Globus pallidus (tissue), 1 donor: ENCODE results near the gene PAQR4.
"Not testable (repeated sequence)": the region's sequence is repeated elsewhere in the genome, so short reads cannot be mapped to it uniquely, and the experiment has no call there.

ENCODE experiments used
- DNase-seq: peaks from one replicate; pipeline ENCODE4 v3.0.0-alpha.2; 2015; ENCODE audit warnings: low spot score

The PAQR4 gene

DNA sequence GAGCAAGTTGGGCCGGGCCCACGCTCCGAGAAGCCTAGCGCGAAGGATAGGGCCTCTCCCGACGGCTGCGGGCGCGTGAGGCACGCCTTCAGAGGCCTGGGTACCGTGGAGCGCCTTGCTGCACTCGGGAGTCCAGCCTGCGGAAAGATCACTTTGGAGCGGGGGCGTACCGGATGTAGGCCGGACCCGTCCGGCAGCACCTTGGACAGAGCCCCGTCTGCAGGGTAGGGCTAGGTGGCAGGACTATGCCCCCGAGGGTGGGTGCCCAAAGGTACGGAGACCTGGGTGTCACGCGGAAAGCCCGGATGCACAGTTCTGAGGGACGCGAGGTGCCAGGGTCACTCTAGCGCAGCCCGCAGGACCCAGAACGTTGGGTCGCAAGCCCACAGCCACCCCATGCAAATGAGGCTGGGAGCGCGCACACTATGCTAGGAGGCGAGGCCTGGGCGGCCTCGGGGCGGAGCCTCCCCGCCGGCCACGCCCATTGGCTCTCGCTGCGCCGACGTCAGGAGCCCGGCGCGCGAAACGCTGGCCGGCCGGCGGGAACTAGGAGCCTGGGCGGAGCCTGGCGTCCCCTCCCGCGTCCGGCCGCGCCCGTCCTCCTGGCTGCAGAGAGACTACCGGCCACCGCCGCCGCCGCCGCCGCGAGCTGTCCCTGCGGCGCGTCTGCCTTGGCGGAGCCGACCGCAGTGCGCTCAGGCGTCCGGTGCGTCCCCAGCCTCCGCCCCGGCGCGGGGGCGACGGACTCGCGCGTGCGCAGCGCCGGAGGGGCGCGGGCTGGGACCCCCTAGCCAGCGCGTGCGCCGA, at the start of gene PAQR4:
Gene PAQR4, plus strand, starts transcription at position 611 of the 807 bp plus-strand sequence. CDS start 327 bp downstream, outside the sequence.
- DNase-seq: peak; percentile 91

DNA sequence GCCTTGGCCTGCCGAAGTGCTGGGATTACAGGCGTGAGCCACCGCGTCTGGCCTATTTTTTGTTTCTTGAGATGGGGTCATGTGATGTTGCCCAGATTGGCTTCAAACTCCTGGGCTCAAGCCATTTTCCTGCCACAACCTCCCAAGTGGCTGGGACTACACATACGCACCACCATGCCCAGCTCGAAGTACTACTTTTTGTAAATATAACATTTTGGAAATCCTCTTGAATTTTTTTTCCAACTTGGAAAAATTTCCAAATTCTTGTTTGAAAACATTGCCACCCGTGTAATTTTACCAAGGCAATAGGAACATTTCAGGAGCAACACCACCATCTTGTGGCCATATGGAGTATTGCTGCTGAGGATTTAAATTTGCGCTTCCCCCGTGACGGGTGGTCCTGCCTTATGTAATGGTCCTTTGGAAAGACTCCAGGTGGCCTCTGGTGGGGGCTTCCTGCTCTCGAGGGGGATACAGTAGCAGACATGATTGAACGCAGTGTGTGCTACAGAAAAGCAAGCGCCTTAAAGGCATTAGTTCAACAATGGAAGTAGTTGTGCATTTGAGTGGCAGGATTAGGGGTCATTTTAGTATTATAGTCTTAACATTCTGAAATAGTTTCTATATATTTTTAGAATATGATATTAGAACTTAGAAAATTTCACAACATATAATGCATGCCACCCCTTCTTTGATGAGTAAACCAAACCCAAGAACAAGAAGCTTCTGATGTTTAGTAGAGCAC, 49.5 kb upstream of the PAQR4 start:
- DNase-seq: peak; percentile 73

DNA sequence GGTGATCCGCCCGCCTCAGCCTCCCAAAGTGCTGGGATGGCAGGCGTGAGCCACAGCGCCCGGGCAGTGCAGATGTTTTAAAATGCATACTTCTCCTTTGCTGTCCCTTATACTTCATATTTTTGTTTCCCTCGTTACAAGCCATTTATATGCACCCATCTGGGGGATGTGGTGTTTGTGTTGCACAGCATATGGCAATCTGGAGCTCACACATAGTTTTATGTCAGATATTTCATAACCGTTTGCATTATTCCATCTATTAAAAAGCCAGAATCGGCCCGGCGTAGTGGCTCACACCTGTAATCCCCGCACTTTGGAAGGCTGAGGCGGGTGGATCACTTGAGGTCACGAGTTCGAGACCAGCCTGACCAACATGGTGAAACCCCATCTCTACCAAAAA, 45.7 kb upstream of the PAQR4 start:
- no peak for DNase-seq

DNA sequence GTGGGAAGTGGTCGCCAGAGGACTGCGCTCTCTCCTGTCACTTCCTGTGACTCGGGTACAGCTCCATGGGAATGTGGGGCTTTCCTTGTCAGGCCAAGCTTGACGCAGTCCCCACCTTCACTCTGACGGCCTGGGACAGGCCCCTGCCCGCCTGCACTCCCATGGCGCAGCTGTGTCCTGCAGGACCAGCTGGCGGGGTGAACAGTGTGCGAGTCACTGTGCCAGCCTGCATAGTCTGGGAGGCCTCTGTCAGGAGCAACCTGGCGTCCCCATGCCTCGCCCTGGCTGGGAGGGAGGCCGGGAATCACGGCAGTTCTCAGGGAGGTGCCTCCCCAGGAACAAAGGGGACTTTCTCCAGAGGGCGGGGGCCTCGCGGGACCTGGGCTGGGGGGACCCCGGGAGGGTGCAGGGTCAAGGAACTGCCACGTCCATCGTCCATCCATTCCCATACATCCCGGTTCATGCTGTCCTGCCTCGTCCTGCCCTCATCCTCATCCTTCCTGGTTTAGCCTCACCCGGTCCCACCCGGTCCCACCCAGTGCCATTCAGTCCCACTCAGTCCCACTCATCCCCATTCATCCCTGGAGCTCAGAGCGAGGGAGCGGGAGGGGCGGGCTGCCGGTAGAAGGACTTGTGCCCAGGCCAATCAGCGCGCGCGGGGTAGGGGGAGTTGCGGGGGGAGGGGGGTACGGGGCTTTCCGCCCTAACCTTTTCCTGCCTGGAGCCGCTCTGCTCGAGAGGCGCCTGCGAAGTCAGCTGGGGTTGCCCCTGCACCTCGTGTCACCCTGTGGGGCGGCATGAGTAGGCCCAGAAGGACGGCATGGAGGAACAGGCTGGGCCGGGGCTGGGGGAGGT, 44.0 kb upstream of the PAQR4 start:
- no peak for DNase-seq

DNA sequence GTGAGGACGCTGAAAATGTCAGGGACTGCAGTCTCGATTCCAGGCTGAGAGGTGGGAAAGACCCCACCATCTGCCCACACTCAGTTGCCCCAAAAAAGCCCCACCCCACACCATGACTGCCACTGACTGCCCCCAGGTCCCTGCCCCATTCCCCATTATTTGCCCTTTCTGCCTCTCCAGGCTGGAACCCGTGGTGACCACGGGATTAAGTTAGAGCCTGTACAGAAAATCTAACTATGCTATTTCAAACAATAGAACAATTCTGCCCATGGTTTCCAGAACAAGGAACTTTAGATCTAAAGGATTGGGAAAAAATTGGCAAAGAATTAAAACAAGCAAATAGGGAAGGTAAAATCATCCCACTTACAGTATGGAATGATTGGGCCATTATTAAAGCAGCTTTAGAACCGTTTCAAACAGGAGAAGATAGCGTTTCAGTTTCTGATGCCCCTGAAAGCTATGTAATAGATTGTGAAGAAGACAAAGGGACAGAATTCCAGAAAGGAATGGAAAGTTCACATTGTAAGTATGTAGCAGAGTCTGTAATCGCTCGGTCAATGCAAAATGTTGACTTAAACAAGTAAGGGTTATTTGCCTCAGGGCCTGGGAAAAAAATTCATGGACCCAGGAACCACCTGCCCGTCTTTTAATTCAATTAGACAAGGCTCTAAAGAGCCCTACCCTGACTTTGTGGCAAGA, 43.0 kb upstream of the PAQR4 start:
- DNase-seq: no peak

DNA sequence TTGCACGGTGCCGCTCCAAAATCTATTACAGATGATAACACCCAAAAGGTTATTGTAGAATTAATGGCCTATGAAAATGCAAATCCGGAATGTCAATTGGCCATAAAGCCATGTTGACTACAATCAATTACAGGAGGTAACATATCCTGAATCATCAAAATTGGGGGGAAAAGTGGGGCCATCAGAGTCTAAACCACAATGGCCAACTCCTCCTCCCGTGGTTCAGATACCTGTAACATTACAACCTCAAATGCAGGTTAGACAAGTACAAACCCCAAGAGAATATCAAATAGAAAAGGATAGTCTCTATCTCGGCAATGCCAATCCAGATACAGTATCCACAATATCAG, 42.5 kb upstream of the PAQR4 start:
- DNase-seq: no peak

DNA sequence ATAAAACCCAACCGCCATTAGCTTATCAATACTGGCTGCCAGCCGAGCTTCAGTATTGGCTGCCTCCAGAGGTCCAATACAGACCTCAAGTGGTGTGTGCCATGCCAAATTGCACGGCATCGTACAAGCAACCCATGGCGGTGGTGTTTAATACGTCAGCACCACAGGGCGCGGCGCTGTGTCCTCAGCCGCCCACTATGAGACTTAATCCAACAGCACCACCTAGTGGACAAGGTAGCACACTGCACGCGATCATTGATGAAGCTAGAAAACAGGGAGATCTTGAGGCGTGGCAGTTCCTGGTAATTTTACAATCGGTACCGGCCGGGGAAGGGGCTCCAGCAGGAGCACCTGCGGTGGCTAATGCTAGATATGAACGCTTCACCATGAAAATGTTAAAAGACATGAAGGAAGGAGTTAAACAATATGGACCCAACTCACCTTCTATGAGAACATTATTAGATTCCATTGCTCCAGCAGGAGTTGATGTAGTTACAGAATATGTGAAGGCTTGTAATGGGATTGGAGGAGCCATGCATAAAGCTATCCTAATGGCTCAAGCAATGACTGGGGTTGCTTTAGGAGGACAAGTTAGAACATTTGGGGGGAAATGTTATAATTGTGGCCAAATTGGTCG, 42.0 kb upstream of the PAQR4 start:
- peak; percentile 83 for DNase-seq

DNA sequence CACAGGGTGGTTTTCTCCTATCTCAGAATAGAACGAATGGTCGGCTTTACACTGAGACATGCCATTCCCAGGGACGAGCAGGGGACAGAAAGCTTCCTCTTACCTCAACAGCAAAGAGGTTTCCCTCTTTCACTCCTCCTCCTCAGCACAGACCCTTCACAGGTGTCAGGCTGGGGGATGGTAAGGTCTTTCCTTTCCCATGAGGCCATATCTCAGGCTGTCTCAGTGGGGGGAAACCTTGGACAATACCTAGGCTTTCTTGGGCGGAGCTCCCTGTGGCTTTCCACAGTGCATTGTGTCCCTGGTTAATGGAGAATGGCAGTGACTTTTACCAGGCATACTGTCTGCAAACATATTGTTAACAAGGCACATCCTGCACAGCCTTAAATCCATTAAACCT, 41.0 kb upstream of the PAQR4 start:
- not testable (repeated sequence) for DNase-seq

DNA sequence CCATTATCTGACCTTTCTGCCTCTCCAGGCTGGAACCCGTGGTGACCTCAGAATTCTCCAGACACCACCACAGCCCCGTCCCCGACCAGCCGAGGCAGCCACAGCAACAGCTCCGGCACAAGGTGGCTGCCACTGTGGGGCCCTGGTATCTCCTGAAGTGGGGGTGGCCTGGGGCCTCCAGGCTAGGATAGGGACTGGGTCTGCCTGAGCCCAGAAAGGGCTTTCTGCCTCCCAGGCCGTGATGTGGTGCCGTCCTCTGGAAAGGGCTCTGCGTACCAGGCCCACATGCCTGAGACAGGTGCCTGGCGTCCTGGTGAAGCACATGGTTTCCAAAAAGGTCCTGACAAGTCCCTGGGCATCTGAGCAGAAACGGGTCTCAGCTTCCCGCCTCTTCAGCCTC, 40.4 kb upstream of the PAQR4 start:
- DNase-seq: no peak

DNA sequence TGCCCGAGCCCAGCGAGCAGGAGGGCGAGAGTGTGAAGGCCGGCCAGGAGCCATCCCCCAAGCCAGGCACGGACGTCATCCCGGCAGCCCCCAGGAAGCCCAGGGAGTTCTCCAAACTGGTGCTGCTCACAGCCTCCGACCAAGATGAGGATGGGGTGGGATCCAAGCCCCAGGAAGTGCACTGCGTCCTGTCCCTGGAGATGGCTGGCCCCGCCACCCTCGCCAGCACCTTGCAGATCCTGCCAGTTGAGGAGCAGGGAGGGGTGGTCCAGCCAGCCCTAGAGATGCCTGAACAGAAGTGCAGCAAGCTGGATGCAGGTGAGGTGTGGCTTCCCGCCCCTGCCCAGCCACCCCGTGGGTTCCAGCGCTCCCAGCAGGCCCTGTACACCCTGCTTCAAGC, 39.5 kb upstream of the PAQR4 start:
- DNase-seq: no peak

DNA sequence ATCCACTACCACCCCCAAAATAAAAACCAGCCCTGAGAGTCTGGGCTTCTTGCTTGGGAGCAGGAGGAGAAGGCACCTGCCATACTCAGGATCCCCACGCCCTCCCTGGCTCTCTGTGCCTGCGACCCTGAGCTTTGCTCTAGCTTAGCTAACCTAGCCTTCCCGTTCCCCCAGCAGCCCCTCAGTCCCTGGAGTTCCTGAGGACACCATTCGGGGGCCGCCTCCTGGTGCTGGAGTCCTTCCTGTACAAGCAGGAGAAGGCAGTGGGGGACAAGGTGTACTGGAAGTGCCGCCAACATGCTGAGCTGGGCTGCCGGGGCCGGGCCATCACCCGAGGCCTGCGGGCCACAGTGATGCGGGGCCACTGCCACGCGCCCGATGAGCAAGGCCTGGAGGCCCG, 38.9 kb upstream of the PAQR4 start:
- no peak for DNase-seq

DNA sequence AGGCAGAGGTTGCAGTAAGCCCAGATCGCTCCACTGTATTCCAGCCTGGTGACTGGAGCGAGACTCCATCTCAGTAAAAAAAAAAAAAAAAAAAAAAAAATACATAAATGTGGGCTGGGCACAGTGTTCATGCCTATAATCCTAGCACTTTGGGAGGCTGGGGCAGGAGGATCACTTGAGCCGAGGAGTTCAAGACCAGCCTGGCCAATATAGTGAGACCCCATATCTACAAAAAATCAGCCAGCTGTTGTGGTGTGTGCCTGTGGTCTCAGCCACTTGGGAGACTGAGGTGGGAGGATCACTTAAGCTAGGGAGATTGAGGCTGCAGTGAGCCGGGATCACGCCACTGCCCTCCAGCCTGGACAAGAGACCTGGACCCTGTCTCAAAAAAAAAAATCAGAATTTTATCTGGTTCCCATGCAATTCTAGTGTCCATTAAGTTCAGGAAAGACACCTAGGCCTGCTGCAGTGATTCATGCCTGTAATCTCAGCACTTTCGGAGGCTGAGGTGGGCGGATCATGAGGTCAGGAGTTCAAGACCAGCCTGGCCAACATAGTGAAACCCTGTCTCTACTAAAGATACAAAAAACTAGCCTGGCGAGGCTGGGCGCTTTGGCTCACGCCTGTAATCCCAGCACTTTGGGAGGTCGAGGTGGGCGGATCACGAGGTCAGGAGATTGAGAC, 37.8 kb upstream of the PAQR4 start:
- not testable (repeated sequence) for DNase-seq

DNA sequence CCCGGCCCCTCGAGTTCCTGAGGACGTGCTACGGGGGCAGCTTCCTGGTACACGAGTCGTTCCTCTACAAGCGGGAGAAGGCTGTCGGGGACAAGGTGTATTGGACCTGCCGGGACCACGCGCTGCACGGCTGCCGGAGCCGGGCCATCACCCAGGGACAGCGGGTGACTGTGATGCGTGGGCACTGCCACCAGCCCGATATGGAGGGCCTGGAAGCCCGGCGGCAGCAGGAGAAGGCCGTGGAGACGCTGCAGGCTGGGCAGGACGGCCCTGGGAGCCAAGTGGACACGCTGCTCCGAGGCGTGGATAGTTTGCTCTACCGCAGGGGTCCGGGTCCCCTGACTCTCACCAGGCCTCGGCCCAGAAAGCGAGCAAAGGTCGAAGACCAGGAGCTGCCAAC, 36.0 kb upstream of the PAQR4 start:
- no peak for DNase-seq

DNA sequence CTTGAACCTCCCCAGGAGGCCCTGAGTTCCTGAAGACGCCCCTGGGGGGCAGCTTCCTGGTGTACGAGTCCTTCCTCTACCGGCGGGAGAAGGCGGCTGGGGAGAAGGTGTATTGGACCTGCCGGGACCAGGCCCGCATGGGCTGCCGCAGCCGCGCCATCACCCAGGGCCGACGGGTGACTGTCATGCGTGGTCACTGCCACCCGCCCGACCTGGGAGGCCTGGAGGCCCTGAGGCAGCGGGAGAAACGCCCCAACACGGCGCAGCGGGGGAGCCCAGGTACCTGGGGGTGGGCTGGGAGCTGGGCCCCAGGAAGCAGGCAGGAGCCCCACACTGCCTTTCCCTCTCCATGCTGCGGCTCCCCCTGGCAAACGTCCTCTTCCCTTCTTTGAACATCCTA, 35.4 kb upstream of the PAQR4 start:
- no peak for DNase-seq

DNA sequence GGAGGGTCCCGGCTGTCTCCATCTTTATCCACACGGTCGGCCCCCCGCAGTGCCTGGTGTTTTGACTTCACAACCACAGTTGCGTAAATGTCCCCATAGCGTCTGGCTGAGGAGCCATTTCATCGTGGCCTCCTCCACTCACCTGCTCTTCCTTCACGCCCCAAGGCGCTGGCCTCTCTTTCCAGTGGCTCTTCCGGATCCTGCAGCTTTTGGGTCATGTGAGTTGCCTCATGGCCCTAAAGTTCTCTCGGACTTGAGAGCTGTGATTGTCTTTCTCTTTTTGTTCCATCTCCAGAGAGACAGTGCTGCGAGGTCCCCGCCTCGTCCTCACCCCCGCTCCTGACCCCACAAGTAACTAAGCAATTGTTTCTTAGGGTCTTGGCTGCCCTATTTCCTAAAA, 34.7 kb upstream of the PAQR4 start:
- DNase-seq: no peak

DNA sequence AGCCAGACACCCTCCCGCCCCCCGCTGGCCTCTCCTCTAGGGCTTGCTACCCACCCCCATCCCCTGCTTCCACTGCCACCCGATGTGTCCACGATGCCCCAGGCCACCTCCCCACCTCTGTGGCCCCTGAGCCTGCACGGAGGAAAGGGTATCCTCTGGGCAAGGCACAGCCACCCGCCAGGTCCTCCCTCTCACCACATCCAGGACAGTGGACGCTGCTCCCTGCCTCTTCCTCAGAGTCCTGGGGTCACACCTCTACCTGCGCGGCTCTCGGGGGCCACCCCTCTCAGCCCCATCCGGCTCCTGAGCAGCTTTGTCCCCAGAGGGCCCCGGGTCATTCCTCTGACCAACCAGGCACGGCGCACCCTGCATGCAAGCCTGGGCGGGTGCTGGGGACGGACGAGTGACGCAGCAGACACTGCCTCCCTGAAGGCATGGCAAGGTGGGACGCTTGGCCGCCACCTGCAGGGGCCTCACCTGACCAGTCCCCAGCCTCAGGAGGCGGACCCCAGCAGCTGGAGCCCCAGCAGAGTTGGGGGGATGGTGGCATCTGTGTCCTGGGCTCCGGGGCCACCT, 32.6 kb upstream of the PAQR4 start:
- no peak for DNase-seq

DNA sequence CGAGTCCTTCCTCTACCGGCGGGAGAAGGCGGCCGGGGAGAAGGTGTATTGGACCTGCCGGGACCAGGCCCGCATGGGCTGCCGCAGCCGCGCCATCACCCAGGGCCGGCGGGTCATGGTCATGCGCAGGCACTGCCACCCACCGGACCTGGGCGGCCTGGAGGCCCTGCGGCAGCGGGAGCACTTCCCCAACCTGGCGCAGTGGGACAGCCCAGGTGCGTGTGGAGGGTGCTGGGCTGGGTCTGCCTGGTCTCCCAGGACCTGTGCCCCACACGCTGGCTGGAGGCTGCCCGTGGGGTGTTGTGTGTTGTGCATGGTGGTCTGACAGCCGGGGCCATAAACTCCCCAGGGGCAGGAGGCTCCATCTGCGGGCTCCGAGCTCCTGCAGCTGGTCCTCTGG, 32.0 kb upstream of the PAQR4 start:
- no peak for DNase-seq

DNA sequence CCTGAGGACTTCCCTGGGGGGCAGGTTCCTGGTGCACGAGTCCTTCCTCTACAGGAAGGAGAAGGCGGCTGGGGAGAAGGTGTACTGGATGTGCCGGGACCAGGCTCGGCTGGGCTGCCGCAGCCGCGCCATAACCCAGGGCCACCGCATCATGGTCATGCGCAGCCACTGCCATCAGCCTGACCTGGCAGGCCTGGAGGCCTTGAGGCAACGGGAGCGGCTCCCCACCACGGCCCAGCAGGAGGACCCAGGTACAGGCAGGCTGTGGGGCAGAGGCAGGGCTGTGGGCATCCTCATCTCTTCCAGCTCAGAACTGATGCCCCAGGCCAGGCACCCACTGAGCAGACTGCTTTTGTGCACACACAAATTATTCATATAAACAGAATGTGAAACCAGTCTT, 30.9 kb upstream of the PAQR4 start:
- no peak for DNase-seq

DNA sequence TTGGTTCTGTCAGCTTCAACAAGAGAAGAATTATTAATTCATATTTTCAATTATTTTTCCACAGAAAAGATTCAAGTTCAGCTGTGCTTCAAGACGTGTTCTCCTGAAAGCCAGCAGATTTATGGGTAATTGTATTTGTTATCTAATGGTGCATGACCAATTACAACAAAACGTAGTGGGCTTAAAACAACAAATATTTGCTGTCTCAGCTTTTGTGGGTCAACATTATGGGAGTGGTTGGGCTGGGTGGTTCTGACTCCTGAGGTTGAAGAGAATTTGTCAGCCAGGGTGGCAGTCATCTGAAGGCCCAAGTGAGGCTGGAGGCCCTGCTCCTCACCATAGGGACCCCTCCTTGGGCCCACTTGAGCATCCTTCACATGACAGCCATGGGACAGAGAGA, 29.2 kb upstream of the PAQR4 start:
- DNase-seq: no peak

DNA sequence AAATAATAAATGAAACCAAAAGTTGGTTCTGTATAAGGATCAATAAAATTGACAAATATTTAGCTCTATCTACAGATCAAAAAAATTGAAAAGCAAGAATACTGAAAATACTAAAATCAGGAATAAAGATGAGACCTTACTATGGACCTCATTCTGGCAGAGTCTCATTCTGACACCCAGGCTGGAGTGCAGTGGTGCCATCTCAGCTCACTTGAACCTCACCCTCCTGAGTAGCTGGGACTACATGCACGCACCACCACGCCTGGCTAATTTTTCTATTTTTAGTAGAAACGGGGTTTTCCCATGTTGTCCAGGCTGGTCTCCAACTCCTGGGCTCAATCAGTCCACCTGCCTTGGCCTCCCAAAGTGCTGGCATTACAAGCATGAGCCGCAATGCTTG, 27.1 kb upstream of the PAQR4 start:
- DNase-seq: no peak

DNA sequence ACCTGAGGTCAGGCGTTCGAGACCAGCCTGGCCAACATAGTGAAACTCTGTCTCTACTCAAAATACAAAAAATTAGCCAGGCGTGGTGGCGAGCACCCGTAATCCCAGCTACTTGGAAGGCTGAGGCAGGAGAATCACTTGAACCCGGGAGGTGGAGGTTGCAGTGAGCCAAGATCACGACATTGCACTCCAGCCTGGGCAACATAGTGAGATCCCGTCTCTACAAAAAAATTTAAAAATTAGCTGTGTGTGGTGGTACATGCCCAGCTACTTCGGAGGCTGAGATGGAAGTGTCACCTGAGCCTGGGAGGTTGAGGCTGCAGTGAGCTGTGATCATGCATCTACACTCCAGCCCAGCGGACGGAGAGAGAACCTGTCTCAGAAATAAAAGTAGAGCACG, 25.4 kb upstream of the PAQR4 start:
- not testable (repeated sequence) for DNase-seq
